Epidermal melanocyte (primary cell): Measurements from ENCODE around the gene ROBO1.

Experiments used
- DNase-seq: peaks from one replicate; pipeline ENCODE4 v3.0.0; 2011; ENCODE audit warnings: low spot score; ENCODE audit not compliant: insufficient read length

Gene ROBO1

GRCh38 chr3:78880603-78881461, 887.0 kb downstream of the ROBO1 start:
- peak; percentile 46 for DNase-seq

GRCh38 chr3:78879295-78879860, 888.4 kb downstream of the ROBO1 start:
- no peak for DNase-seq

- no peak for DNase-seq
These were observed 889.0 kb downstream of the ROBO1 start for GRCh38 chr3:78878789-78879188.

GRCh38 chr3:78878011-78878410, 889.8 kb downstream of the ROBO1 start:
- no peak for DNase-seq

- DNase-seq, result no peak
These were observed 891.9 kb downstream of the ROBO1 start for GRCh38 chr3:78875851-78876250.

GRCh38 chr3:78875436-78875835, 892.4 kb downstream of the ROBO1 start:
- DNase-seq, result no peak

GRCh38 chr3:78873641-78874040, 894.2 kb downstream of the ROBO1 start:
- no peak for DNase-seq

- DNase-seq, result no peak
These were observed 895.6 kb downstream of the ROBO1 start for GRCh38 chr3:78872195-78872594.

- DNase-seq, result no peak
These were observed 896.8 kb downstream of the ROBO1 start for GRCh38 chr3:78871048-78871447.

- no peak for DNase-seq
These were observed 897.3 kb downstream of the ROBO1 start for GRCh38 chr3:78870484-78870883.

GRCh38 chr3:78868570-78868969, 899.2 kb downstream of the ROBO1 start:
- DNase-seq, result no peak

GRCh38 chr3:78867409-78868372, 900.1 kb downstream of the ROBO1 start:
- no peak for DNase-seq

- DNase-seq, result no peak
These were observed 904.2 kb downstream of the ROBO1 start for GRCh38 chr3:78863306-78864203.

- no peak for DNase-seq
These were observed 906.6 kb downstream of the ROBO1 start for GRCh38 chr3:78861156-78861555.

- DNase-seq, result no peak
These were observed 907.2 kb downstream of the ROBO1 start for GRCh38 chr3:78860567-78860966.

GRCh38 chr3:78858910-78859309, 908.9 kb downstream of the ROBO1 start:
- no peak for DNase-seq

- no peak for DNase-seq
These were observed 909.6 kb downstream of the ROBO1 start for GRCh38 chr3:78858174-78858573.

- DNase-seq, result no peak
These were observed 910.2 kb downstream of the ROBO1 start for GRCh38 chr3:78857494-78858111.

- no peak for DNase-seq
These were observed 911.6 kb downstream of the ROBO1 start for GRCh38 chr3:78856164-78856563.

GRCh38 chr3:78855190-78855589, 912.6 kb downstream of the ROBO1 start:
- DNase-seq, result no peak
